OCI-LY1 (cell line): ENCODE measurements around the gene PGC.

Experiments
- EZH2 ChIP-seq: fragments of 200-600 bp; sonication (generic), shearing (Covaris generic); IDR thresholded peaks from 2 replicates; pipeline ENCODE4 v1.8.0; 2017; ENCODE audit warnings: borderline replicate concordance, mixed run types, mild to moderate bottlenecking, antibody characterized with exemption, low read length, moderate library complexity, mixed read lengths
- TF ChIP-seq, protein P1 (sequence below): fragments of 200-600 bp; sonication (generic), shearing (Covaris generic); IDR thresholded peaks from 2 replicates; pipeline ENCODE4 v1.5.1; 2017; ENCODE audit warnings: mild to moderate bottlenecking, antibody characterized with exemption, low read length, moderate library complexity, mixed read lengths

DNA sequence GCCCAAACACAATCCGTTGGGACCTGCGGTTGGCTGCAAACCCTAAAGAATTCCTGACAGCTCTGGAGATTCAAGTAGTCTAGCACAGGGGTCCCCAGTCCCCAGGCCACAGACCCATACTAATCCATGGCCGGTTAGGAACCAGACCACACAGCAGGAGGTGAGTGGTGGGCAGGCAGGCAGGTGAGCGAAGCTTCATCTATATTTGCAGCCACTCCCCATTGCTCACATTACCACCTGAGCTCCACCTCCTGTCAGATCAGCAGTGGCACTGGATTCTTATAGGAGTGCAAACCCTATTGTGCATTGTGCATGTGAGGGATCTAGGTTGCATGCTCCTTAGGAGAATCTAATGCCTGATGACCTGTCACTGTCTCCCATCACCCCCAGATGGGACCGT is 28.4 kb downstream of the PGC start:
- no peak for TF ChIP-seq EZH2
- TF ChIP-seq, protein P1, sequence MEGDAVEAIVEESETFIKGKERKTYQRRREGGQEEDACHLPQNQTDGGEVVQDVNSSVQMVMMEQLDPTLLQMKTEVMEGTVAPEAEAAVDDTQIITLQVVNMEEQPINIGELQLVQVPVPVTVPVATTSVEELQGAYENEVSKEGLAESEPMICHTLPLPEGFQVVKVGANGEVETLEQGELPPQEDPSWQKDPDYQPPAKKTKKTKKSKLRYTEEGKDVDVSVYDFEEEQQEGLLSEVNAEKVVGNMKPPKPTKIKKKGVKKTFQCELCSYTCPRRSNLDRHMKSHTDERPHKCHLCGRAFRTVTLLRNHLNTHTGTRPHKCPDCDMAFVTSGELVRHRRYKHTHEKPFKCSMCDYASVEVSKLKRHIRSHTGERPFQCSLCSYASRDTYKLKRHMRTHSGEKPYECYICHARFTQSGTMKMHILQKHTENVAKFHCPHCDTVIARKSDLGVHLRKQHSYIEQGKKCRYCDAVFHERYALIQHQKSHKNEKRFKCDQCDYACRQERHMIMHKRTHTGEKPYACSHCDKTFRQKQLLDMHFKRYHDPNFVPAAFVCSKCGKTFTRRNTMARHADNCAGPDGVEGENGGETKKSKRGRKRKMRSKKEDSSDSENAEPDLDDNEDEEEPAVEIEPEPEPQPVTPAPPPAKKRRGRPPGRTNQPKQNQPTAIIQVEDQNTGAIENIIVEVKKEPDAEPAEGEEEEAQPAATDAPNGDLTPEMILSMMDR: no peak
